ENCODE results near the gene NR2F6.

DNA sequence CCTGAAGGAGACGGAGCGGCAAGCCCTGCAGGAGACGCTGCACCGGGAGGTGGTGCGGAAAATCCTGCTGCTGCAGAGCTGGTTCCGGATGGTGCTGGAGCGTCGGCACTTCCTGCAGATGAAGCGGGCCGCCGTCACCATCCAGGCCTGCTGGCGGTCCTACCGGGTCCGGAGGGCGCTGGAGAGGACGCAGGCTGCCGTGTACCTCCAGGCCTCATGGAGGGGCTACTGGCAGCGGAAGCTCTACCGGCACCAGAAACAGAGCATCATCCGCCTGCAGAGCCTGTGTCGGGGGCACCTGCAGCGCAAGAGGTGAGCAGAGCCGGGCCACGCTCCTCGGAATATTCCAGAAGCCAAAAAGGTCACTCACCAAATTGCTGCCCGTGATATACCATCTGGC lies 53.0 kb downstream of the NR2F6 start:
- TF ChIP-seq POLR2A (IDR thresholded peaks at IDR 0.05), result no peak
- TF ChIP-seq, protein P1, sequence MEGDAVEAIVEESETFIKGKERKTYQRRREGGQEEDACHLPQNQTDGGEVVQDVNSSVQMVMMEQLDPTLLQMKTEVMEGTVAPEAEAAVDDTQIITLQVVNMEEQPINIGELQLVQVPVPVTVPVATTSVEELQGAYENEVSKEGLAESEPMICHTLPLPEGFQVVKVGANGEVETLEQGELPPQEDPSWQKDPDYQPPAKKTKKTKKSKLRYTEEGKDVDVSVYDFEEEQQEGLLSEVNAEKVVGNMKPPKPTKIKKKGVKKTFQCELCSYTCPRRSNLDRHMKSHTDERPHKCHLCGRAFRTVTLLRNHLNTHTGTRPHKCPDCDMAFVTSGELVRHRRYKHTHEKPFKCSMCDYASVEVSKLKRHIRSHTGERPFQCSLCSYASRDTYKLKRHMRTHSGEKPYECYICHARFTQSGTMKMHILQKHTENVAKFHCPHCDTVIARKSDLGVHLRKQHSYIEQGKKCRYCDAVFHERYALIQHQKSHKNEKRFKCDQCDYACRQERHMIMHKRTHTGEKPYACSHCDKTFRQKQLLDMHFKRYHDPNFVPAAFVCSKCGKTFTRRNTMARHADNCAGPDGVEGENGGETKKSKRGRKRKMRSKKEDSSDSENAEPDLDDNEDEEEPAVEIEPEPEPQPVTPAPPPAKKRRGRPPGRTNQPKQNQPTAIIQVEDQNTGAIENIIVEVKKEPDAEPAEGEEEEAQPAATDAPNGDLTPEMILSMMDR (IDR thresholded peaks at IDR 0.05), result no peak

Data from Peyer's patch (tissue), 4 donors.